Naive thymus-derived CD4-positive, alpha-beta T cell (primary cell): Measurements from ENCODE around the gene CCL17. TPM values are rescaled to one million over a fixed set of nuclear protein-coding genes. Genes with fewer than 3 reads are reported as not detected.
"Not testable (repeated sequence)": the region's sequence is repeated elsewhere in the genome, so short reads cannot be mapped to it uniquely, and the experiment has no call there.

Experiments
- ATAC-seq: fragments of 150-1000 bp; cut with Tn5 transposase; 2 replicates; pipeline ENCODE4 v1.10.0; 2021; ENCODE audit warnings: mild to moderate bottlenecking, moderate library complexity
- CTCF ChIA-PET: fragments of 350-600 bp; sonication (Branson Sonifier 250); formaldehyde crosslinking; loops from one replicate; lab custom pipeline; 2021; ENCODE audit warnings: antibody characterized with exemption; lab: Charles Lee
- POLR2A ChIA-PET: fragments of 350-600 bp; sonication (Branson Sonifier 250); formaldehyde crosslinking; loops from one replicate; lab custom pipeline; 2021; ENCODE audit warnings: antibody characterized with exemption, inconsistent platforms; lab: Charles Lee
- DNase-seq, 9 donors: peaks; one replicate each; pipeline versions ENCODE4 v3.0.0 to v3.0.0-alpha.2; 2020 to 2022; ENCODE audit warnings: mixed read lengths in 1 of 9
- H3K27ac ChIP-seq: one replicate; pipeline ENCODE4 v1.7.0; 2013; ENCODE audit warnings: mild to moderate bottlenecking, low read depth, low read length, moderate library complexity
- H3K27me3 ChIP-seq, 2 donors: one replicate each; pipeline ENCODE4 v1.7.0; 2013; ENCODE audit warnings: low read length in 2 of 2, mild to moderate bottlenecking in 2 of 2, moderate library complexity in 2 of 2; ENCODE audit not compliant: control insufficient read depth in 2 of 2, insufficient read depth in 2 of 2
- H3K36me3 ChIP-seq, 3 experiments: 1 replicate in 2 of 3; 2 replicates in 1 of 3; pipeline ENCODE4 v1.7.0; 2013; ENCODE audit warnings: low read length in 3 of 3, mild to moderate bottlenecking in 3 of 3, moderate library complexity in 1 of 3; ENCODE audit not compliant: insufficient read depth in 3 of 3, control insufficient read depth in 2 of 3
- H3K4me1 ChIP-seq, 2 donors: one replicate each; pipeline ENCODE4 v1.7.0; 2013; ENCODE audit warnings: low read length in 2 of 2, mild to moderate bottlenecking in 2 of 2, moderate library complexity in 1 of 2; ENCODE audit not compliant: control insufficient read depth in 2 of 2, insufficient read depth in 2 of 2
- H3K4me3 ChIP-seq: 2 replicates; pipeline ENCODE4 v1.7.0; 2013; ENCODE audit warnings: mild to moderate bottlenecking, low read length
- H3K9me3 ChIP-seq, 3 experiments: 1 replicate in 2 of 3; 2 replicates in 1 of 3; pipeline ENCODE4 v1.7.0; 2013; ENCODE audit warnings: low read length in 3 of 3; ENCODE audit not compliant: control insufficient read depth in 2 of 3
- H3K27ac Mint-ChIP-seq, 9 donors: one replicate each; pipeline ENCODE4 v1.8.0; 2020 to 2022; ENCODE audit warnings: mixed read lengths in 9 of 9, mild to moderate bottlenecking in 8 of 9, moderate library complexity in 5 of 9, inconsistent platforms in 2 of 9
- H3K27me3 Mint-ChIP-seq, 5 donors: one replicate each; pipeline ENCODE4 v1.8.0; 2021 to 2022; ENCODE audit warnings: mixed read lengths in 5 of 5, mild to moderate bottlenecking in 1 of 5
- H3K36me3 Mint-ChIP-seq, 5 donors: one replicate each; pipeline ENCODE4 v1.8.0; 2020 to 2022; ENCODE audit warnings: mixed read lengths in 5 of 5, mild to moderate bottlenecking in 3 of 5, inconsistent platforms in 1 of 5
- H3K4me1 Mint-ChIP-seq, 7 donors: one replicate each; pipeline ENCODE4 v1.8.0; 2020 to 2022; ENCODE audit warnings: mixed read lengths in 7 of 7, mild to moderate bottlenecking in 3 of 7, inconsistent platforms in 1 of 7
- H3K4me3 Mint-ChIP-seq, 10 donors: one replicate each; pipeline ENCODE4 v1.8.0; 2020 to 2022; ENCODE audit warnings: mild to moderate bottlenecking in 10 of 10, mixed read lengths in 10 of 10, moderate library complexity in 6 of 10, inconsistent platforms in 2 of 10
- H3K9me3 Mint-ChIP-seq, 11 donors: one replicate each; pipeline ENCODE4 v1.8.0; 2020 to 2022; ENCODE audit warnings: mixed read lengths in 11 of 11, mild to moderate bottlenecking in 4 of 11, inconsistent platforms in 1 of 11, moderate library complexity in 1 of 11
- intact Hi-C, 2 donors: fragments of 100-400 bp; cut with micrococcal nuclease; formaldehyde crosslinking; loops; one replicate each; pipeline ENCODE4 v1.15.1; 2023
- polyA plus RNA-seq, 2 donors: library from polyadenylated mRNA; unstranded; fragments of 300-500 nt; fragmentation: Illumina TruSeq; gene quantifications; one replicate each; pipeline ENCODE4 v1.2.3, GENCODE V29; 2021
- total RNA-seq, 6 experiments: library from RNA in 5 of 6; stranded (reverse) in 5 of 6; gene quantifications; 1 replicate in 5 of 6; 2 replicates in 1 of 6; pipeline ENCODE4 v1.2.3 and lab custom pipeline; 2021 to 2026

The CCL17 gene
- total and polyA plus RNA-seq, 7 experiments from 2014 or later, result 0.60 TPM; not detected in 6

DNA sequence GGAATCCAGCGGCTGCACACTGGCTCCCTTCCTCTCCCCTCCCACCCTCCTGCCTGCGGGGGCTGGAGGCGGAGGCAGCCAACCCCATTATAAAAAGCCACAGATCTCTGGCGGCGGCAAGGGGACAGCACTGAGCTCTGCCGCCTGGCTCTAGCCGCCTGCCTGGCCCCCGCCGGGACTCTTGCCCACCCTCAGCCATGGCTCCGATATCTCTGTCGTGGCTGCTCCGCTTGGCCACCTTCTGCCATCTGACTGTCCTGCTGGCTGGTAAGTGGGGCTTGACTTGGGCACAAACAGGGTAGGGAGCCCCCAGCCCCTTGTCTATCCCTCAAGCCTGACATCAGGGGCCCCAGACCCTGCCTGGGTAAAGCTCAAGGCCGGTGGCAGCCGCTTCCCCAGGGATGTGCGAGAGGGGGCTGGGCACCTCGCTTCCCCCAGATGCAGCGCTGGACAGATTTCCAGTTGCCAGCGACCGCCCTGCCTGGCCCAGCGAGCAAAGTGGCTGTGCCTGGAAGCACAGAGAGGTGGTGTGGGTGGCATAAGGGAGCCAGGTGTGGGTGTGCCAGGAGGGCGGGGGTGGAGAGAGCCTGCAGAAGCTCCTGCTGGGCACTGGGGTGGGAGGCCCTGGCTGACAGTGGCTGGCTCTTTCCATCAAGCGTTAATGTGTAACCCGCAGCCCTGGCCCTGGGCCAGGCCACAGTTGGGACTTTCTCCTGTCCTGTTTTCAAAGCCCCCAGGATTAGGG, 32.0 kb upstream of the CCL17 start, which contains the start of gene CX3CL1:
TSS of gene CX3CL1 (plus strand) at position 119 of the 745 bp plus-strand sequence. CDS start at position 198, 79 bp downstream.
- Mint-ChIP-seq H3K4me3 (no peak within 1 kb of the TSS), H3K27ac (no peak within 1 kb of the TSS), H3K9me3 (no peaks in the 10 kb centered on the region), H3K36me3 (no peaks in the 10 kb centered on the region), H3K27me3 (peaks cover 0 to 14% (median 0%) of the 10 kb centered on the region in 5 donors), H3K4me1 (peaks cover 0 to 4% (median 0%) of the 10 kb centered on the region in 7 donors)
- no peak for DNase-seq
- Histone ChIP-seq H3K36me3 (no peaks in the 10 kb centered on the region), H3K27ac (no peak within 1 kb of the TSS), H3K4me1 (no peaks in the 10 kb centered on the region), H3K4me3 (no peak within 1 kb of the TSS), H3K9me3 (no peaks in the 10 kb centered on the region), H3K27me3 (no peaks in the 10 kb centered on the region)
- ATAC-seq, result no peak
- intact Hi-C loops, result no loop called here
- ChIA-PET POLR2A (no interaction called here), CTCF (no interaction called here)

DNA sequence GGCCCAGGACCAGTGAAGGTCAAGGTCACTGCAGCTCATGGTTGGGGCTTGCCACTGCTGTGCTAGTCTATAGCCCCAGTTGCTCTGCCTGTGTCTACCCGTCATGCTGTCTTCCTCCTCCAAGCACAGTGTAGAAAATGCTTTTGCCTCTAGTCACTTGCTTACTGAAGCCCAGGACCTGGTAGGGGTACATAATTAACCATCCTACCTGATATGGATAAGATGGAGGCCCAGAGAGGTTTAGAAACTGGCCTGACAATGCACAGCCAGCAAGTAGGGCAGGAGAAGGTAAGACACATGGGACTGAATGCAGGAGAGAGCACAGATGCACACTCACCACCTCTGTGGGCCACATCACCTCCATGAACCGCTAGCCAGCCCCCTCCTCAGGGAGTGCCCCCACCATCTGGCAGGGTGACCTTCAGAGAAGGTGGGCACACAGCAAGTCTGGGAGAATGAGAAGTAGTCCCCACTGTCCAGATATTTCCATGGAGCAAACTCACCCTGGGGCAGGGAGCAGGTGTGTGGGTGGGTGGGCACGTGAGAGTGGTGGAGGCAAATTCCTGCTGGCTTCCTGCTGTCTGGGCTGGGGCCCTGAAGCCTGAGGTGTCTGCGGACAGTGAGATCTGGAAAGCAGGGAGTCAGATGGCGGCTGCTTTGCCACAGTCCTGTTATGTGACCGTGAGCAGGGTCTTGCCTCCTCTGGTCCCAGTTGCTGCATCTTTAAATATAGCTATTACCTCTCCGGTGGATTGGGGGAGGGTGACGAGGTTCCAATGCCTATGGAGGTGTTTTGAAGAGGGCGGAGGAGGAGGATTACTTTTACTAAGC, 31.2 kb upstream of the CCL17 start:
- H3K27me3 Mint-ChIP-seq, result peaks cover 0 to 10% (median 0%) of the 10 kb centered on the region in 5 donors
- CTCF ChIA-PET, result no interaction called here
- intact Hi-C loops, result no loop called here
- POLR2A ChIA-PET, result no interaction called here
- no peaks in the 10 kb centered on the region for H3K36me3 Mint-ChIP-seq
- H3K4me1 Mint-ChIP-seq, result peaks cover 0 to 9% (median 0%) of the 10 kb centered on the region in 7 donors
- H3K27me3 ChIP-seq, result no peaks in the 10 kb centered on the region
- no peaks in the 10 kb centered on the region for H3K36me3 ChIP-seq
- H3K27ac ChIP-seq, result no peak overlapping the region
- ATAC-seq (no peak), DNase-seq (no peak)
- H3K27ac Mint-ChIP-seq, result no peak overlapping the region
- H3K9me3 Mint-ChIP-seq, result no peaks in the 10 kb centered on the region
- H3K9me3 ChIP-seq, result no peaks in the 10 kb centered on the region
- H3K4me1 ChIP-seq, result no peaks in the 10 kb centered on the region
- H3K4me3 ChIP-seq, result no peak overlapping the region
- no peak overlapping the region for H3K4me3 Mint-ChIP-seq

DNA sequence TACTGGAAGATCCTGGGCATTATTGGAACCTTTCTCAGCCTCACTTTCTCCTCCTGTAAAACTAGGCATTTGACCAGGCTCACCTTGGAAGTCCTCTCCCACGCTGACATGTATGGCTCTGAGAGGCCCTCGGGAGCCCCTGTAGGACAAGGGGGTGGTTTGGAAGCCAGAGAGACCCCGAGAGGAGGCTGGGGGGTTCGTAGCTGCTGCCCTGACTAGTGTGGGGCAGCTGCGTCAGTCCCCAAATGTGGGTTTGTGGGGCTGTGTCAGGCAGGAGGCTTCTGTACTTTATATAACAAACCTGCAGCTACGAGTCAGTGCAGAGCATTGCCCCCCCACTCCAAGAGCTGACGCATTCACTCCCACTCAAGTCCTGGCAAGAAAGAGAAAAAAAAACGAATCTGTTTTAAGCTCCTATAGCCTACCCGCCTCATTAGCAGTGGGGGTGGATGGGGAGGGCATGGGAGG, 30.5 kb upstream of the CCL17 start:
- Mint-ChIP-seq H3K27me3 (peaks cover 0 to 7% (median 0%) of the 10 kb centered on the region in 5 donors), H3K4me3 (no peak overlapping the region), H3K27ac (no peak overlapping the region), H3K9me3 (no peaks in the 10 kb centered on the region), H3K36me3 (no peaks in the 10 kb centered on the region), H3K4me1 (peaks cover 0 to 9% (median 0%) of the 10 kb centered on the region in 7 donors)
- ChIA-PET POLR2A (no interaction called here), CTCF (no interaction called here)
- DNase-seq (no peak), ATAC-seq (no peak)
- Histone ChIP-seq H3K36me3 (no peaks in the 10 kb centered on the region), H3K9me3 (no peaks in the 10 kb centered on the region), H3K27ac (no peak overlapping the region), H3K4me3 (no peak overlapping the region), H3K4me1 (no peaks in the 10 kb centered on the region), H3K27me3 (no peaks in the 10 kb centered on the region)
- intact Hi-C loops, result no loop called here

DNA sequence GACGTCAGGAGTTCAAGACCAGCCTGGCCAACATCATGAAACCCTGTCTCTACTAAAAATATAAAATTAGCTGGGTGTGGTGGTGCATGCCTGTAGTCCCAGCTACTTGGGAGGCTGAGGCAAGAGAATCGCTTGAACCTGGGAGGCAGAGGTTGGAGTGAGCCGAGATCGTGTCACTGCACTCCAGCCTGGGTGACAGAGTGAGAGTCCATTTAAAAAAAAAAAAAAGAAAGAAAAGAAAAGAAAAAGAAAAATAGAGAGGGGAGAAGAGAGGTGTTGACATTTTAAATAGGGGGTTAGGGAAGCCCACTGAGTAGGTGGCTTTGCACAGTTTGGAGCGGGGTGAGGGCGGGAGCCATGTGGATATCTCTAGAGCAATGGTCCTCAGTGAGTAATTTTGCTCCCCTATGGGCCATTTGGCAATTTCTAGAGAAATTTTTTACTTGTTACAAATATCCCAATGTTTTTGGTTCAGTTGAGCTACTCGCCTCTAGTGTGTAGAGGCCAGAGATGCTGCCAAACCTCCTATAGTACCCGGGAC, 29.6 kb upstream of the CCL17 start:
- H3K27me3 ChIP-seq, H3K4me1 Mint-ChIP-seq, H3K4me3 ChIP-seq, H3K9me3 Mint-ChIP-seq, H3K27ac ChIP-seq, H3K27me3 Mint-ChIP-seq, H3K4me1 ChIP-seq, H3K36me3 Mint-ChIP-seq, POLR2A ChIA-PET, H3K36me3 ChIP-seq, H3K9me3 ChIP-seq, ATAC-seq, DNase-seq, H3K27ac Mint-ChIP-seq, H3K4me3 Mint-ChIP-seq, intact Hi-C loops, CTCF ChIA-PET: not testable (repeated sequence)

DNA sequence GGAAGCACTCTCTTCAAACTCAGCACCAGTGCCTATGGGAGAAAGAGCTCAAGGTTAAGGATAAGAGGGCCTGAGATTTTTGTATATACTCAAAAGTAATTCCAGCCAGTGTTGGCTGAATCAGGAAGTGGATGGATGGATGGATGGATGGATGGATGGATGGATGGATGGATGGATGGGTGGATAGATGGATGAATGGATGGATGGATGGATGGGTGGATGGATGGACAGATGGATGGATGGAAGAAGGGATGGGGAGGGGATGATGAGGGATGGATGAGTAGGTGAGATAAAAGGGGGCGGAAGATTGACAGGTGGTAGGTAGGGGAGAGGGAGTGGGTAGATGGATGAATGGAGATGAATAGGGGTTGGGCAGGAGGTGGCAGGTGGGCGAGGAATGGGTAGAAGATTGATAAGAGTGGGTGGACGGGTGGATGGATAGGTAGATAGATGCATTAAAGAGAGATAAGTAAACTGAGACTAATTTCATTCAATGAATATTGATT, 28.2 kb upstream of the CCL17 start:
- Histone ChIP-seq H3K9me3 (no peaks in the 10 kb centered on the region), H3K27me3 (no peaks in the 10 kb centered on the region), H3K4me3 (no peak overlapping the region), H3K4me1 (no peaks in the 10 kb centered on the region), H3K27ac (no peak overlapping the region), H3K36me3 (no peaks in the 10 kb centered on the region)
- intact Hi-C loops, result no loop called here
- Mint-ChIP-seq H3K27me3 (peaks cover 0 to 7% (median 0%) of the 10 kb centered on the region in 5 donors), H3K27ac (peak overlapping the region in 1 of 9 donors; percentile 56), H3K36me3 (no peaks in the 10 kb centered on the region), H3K4me1 (peaks cover 0 to 9% (median 4%) of the 10 kb centered on the region in 7 donors), H3K9me3 (no peaks in the 10 kb centered on the region), H3K4me3 (no peak overlapping the region)
- POLR2A ChIA-PET, result interaction anchor here (0.7 kb wide), 1 partner anchor 83 kb away, joined by 3 read pairs; no protein-coding TSS in a partner anchor
- DNase-seq (no peak), ATAC-seq (no peak)
- CTCF ChIA-PET, result no interaction called here

DNA sequence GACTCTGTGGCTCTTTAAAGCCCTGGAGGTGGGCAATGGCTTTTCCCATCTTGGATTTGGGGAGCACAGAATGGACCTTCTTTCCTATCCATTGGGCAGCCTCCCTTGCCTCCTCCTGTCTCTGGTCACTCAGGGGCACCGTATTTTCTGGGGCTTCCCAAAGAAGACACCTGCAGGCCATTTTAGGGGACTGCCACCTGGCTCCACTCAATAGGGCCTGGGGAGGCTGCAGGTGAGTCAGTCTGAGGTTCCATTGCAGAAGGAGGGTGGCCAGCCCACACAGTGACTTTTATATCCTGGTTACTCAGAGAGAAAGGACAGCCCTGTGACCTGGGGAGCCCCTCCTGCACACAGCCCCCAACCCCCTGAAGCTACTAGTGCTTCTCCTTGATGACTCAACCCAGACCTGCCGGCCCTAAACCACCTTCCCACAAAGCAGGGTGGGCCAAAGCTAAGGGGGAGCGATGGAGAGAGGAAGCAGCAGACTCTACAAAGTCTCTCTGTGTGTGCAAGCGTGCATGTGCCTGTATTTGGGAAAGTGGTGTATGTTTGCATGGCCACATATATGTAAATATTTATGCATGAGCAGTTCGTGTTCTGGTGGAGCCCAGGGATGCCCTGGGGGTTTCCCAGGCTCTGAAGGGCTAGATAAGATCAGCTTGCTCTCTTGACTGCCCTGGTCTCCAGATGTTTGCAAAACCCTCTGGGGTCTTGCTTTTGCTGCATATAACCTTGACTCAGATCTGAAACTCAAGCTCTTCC, 27.3 kb upstream of the CCL17 start:
- Mint-ChIP-seq H3K36me3 (no peaks in the 10 kb centered on the region), H3K4me3 (no peak overlapping the region), H3K9me3 (no peaks in the 10 kb centered on the region), H3K4me1 (peaks cover 0 to 9% (median 4%) of the 10 kb centered on the region in 7 donors), H3K27ac (no peak overlapping the region), H3K27me3 (peaks cover 0 to 7% (median 0%) of the 10 kb centered on the region in 5 donors)
- ChIA-PET POLR2A (no interaction called here), CTCF (no interaction called here)
- intact Hi-C loops, result no loop called here
- DNase-seq, result peak in 1 of 9 donors; percentile 46
- Histone ChIP-seq H3K4me3 (no peak overlapping the region), H3K27me3 (no peaks in the 10 kb centered on the region), H3K4me1 (no peaks in the 10 kb centered on the region), H3K27ac (no peak overlapping the region), H3K9me3 (no peaks in the 10 kb centered on the region), H3K36me3 (no peaks in the 10 kb centered on the region)
- ATAC-seq, result peak; percentile 26
